ENCODE results near the gene NXNL1. TPM values are rescaled to one million over a fixed set of nuclear protein-coding genes. Genes with fewer than 3 reads are reported as not detected.
A peak's percentile ranks its signal among the peaks of the same experiment; 100 is the strongest.

NXNL1 gene
- total RNA-seq, 1 experiment from 2014 or later, result not detected

DNA sequence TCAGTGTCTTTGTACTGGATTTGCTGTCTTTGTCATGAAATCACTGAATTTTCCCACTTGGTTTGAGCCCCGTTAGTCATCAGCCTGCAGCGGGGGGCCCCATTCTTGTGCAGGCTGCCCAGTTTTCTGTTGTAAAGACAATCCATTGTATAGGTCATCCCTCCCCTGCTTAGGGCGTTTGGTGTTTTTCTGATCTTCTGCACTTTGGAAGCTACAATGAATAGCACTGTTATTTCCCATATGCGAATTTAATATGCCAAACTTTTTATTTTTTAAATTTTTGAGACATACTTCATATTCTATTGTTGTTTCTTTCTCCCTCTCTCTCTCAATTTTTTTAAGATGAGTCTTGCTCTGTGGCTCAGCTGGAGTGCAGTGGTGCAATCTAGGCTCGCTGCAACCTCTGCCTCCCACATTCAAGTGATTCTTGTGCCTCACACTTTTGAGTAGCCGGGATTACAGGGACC lies 18.6 kb upstream of the NXNL1 start:
- POLR2A ChIA-PET, result no interaction called here
- CTCF ChIA-PET, result no interaction called here
- H2AFZ ChIP-seq (ENCODE audit: low read depth, low read length, poor library complexity, severe bottlenecking), result no peak overlapping the region
- no peak overlapping the region for H3K27ac ChIP-seq (ENCODE audit: low read depth, low read length)
- TF ChIP-seq RAD21 (IDR thresholded peaks at IDR 0.05; ENCODE audit: low read depth), result no peak
- TF ChIP-seq POLR2AphosphoS5 (IDR thresholded peaks at IDR 0.05; ENCODE audit: low read depth, low read length), result no peak
- no peak for TF ChIP-seq SRF (IDR thresholded peaks at IDR 0.05; ENCODE audit: low read depth)
- TF ChIP-seq EGR1 (IDR thresholded peaks at IDR 0.05; ENCODE audit: low read depth), result no peak
- TF ChIP-seq CEBPB (IDR thresholded peaks at IDR 0.05; ENCODE audit: low read depth), result no peak
- no peak for TF ChIP-seq SIN3A (IDR thresholded peaks at IDR 0.05; ENCODE audit: low read depth)
- no peak for TF ChIP-seq POLR2A (IDR thresholded peaks at IDR 0.05; ENCODE audit: borderline replicate concordance, extremely low read depth, insufficient read depth, insufficient read length)
- no peak for TF ChIP-seq ZFX (IDR thresholded peaks at IDR 0.05)
- TF ChIP-seq, protein P1, sequence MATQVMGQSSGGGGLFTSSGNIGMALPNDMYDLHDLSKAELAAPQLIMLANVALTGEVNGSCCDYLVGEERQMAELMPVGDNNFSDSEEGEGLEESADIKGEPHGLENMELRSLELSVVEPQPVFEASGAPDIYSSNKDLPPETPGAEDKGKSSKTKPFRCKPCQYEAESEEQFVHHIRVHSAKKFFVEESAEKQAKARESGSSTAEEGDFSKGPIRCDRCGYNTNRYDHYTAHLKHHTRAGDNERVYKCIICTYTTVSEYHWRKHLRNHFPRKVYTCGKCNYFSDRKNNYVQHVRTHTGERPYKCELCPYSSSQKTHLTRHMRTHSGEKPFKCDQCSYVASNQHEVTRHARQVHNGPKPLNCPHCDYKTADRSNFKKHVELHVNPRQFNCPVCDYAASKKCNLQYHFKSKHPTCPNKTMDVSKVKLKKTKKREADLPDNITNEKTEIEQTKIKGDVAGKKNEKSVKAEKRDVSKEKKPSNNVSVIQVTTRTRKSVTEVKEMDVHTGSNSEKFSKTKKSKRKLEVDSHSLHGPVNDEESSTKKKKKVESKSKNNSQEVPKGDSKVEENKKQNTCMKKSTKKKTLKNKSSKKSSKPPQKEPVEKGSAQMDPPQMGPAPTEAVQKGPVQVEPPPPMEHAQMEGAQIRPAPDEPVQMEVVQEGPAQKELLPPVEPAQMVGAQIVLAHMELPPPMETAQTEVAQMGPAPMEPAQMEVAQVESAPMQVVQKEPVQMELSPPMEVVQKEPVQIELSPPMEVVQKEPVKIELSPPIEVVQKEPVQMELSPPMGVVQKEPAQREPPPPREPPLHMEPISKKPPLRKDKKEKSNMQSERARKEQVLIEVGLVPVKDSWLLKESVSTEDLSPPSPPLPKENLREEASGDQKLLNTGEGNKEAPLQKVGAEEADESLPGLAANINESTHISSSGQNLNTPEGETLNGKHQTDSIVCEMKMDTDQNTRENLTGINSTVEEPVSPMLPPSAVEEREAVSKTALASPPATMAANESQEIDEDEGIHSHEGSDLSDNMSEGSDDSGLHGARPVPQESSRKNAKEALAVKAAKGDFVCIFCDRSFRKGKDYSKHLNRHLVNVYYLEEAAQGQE (IDR thresholded peaks at IDR 0.05; ENCODE audit: low read depth), result no peak
- TF ChIP-seq FOSL1 (IDR thresholded peaks at IDR 0.05; ENCODE audit: low read depth), result no peak
- no peak for TF ChIP-seq EZH2 (IDR thresholded peaks at IDR 0.05)
- TF ChIP-seq JUND (IDR thresholded peaks at IDR 0.05), result no peak
- TF ChIP-seq TCF7L2 (IDR thresholded peaks at IDR 0.05; ENCODE audit: borderline replicate concordance, extremely low read depth, insufficient read depth, insufficient read length), result no peak
- 0 out of 2 replicates have a peak overlapping the region, but pooled peaks have one; percentile 14 for H3K9ac ChIP-seq (ENCODE audit: low read length)
- H3K27me3 ChIP-seq (ENCODE audit: insufficient read depth, low read length), result no peaks in the 10 kb centered on the region
- H3K4me2 ChIP-seq (ENCODE audit: low read length), result no peak overlapping the region
- ATAC-seq, result no peak
- RAD21 ChIA-PET (ENCODE audit: low non-redundant PET in 1 of 2, low total read pairs in 2 of 2, uncharacterized antibody in 2 of 2, unreplicated experiment in 2 of 2), result no interaction called here
- no TSS peak for BruUV-seq (replicated peaks)
- no peaks in the 10 kb centered on the region for H3K9me2 ChIP-seq (ENCODE audit: insufficient read depth)
- H3K4me3 ChIP-seq (replicated peaks in 1 of 2; ENCODE audit: low read depth in 1 of 2, low read length in 2 of 2), result no peak overlapping the region
- no peaks in the 10 kb centered on the region for H3K36me3 ChIP-seq (ENCODE audit: control insufficient read depth in 1 of 2, insufficient read depth in 2 of 2, low read length in 2 of 2)
- H3K4me1 ChIP-seq (ENCODE audit: control insufficient read depth in 1 of 2, insufficient read depth in 2 of 2, low read length in 2 of 2), result peaks cover 29 to 47% of the 10 kb centered on the region in 2 experiments
- no peak for DNase-seq (ENCODE audit: low read depth, low spot score)
- H3K79me2 ChIP-seq (ENCODE audit: insufficient read depth, low read length), result peaks cover 10% of the 10 kb centered on the region; the same call in 1 of the 2 replicates
- intact Hi-C loops (cut with micrococcal nuclease), result no loop called here
- no peaks in the 10 kb centered on the region for H3K9me3 ChIP-seq (ENCODE audit: control insufficient read depth in 1 of 2, insufficient read depth in 1 of 2, low read depth in 1 of 2, low read length in 2 of 2)
- H4K20me1 ChIP-seq (ENCODE audit: insufficient read depth), result no peaks in the 10 kb centered on the region
